ENCODE results near the gene PCDHGA8. TPM values are rescaled to one million over a fixed set of nuclear protein-coding genes. Genes with fewer than 3 reads are reported as not detected.

The PCDHGA8 gene
- total and polyA plus RNA-seq, 2 of the 13 experiments (the other 11 are each of a cell fraction or from before 2014, with no cell fraction given) = 0.05 to 0.29 TPM

DNA sequence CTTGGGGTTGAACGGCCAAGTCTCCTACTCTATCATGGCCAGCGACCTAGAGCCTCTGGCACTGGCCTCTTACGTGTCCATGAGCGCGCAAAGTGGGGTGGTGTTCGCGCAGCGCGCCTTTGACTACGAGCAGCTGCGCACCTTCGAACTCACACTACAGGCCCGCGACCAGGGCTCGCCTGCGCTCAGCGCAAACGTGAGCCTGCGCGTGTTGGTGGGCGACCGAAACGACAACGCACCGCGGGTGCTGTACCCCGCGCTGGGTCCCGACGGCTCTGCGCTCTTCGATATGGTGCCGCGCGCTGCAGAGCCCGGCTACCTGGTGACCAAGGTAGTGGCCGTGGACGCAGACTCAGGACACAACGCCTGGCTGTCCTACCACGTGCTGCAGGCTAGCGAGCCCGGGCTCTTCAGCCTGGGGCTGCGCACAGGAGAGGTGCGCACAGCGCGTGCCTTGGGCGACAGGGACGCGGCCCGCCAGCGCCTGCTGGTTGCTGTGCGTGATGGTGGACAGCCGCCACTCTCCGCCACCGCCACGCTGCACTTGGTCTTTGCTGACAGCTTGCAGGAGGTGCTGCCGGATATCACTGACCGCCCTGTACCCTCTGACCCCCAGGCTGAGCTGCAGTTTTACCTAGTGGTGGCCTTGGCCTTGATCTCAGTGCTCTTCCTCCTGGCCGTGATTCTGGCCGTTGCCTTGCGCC, 7.3 kb downstream of the PCDHGA8 start:
- BruUV-seq (replicated peaks) = no TSS peak

More for the DNA sequence above, 7.3 kb downstream of the PCDHGA8 start:
- H3K27me3 ChIP-seq (ENCODE audit: control insufficient read depth in 1 of 2, insufficient read depth in 2 of 2, low read length in 2 of 2) = no peaks in the 10 kb centered on the region; a peak in 1 of 5 replicates
- H3K9ac ChIP-seq (ENCODE audit: insufficient read depth, low read depth, low read length) = no peak overlapping the region
- H3K4me3 ChIP-seq (replicated peaks in 1 of 3; ENCODE audit: insufficient read depth in 1 of 3, low read depth in 2 of 3, low read length in 3 of 3) = no peak overlapping the region
- TF ChIP-seq MTA1 (CRISPR knock-in tag; IDR thresholded peaks at IDR 0.05; ENCODE audit: borderline replicate concordance) (no peak), RFXANK (CRISPR knock-in tag; IDR thresholded peaks at IDR 0.05) (no peak), KDM3A (CRISPR knock-in tag; IDR thresholded peaks at IDR 0.05; ENCODE audit: low read depth) (no peak), ZNF33B (CRISPR knock-in tag; IDR thresholded peaks at IDR 0.05) (no peak), CSRNP2 (CRISPR knock-in tag; conservative IDR thresholded peaks at IDR 0.05; ENCODE audit: low read depth) (no peak), TCF12 (IDR thresholded peaks at IDR 0.05) (no peak), TCF12 (CRISPR knock-in tag; IDR thresholded peaks at IDR 0.05) (no peak), HES4 (CRISPR knock-in tag; IDR thresholded peaks at IDR 0.05; ENCODE audit: borderline replicate concordance) (no peak), ZNF883 (CRISPR knock-in tag; IDR thresholded peaks at IDR 0.05; ENCODE audit: not compliant biosample characterization) (no peak), ZZZ3 (CRISPR knock-in tag; IDR thresholded peaks at IDR 0.05; ENCODE audit: borderline replicate concordance) (no peak)
- TF ChIP-seq, protein P1, sequence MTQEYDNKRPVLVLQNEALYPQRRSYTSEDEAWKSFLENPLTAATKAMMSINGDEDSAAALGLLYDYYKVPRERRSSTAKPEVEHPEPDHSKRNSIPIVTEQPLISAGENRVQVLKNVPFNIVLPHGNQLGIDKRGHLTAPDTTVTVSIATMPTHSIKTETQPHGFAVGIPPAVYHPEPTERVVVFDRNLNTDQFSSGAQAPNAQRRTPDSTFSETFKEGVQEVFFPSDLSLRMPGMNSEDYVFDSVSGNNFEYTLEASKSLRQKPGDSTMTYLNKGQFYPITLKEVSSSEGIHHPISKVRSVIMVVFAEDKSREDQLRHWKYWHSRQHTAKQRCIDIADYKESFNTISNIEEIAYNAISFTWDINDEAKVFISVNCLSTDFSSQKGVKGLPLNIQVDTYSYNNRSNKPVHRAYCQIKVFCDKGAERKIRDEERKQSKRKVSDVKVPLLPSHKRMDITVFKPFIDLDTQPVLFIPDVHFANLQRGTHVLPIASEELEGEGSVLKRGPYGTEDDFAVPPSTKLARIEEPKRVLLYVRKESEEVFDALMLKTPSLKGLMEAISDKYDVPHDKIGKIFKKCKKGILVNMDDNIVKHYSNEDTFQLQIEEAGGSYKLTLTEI (CRISPR knock-in tag; conservative IDR thresholded peaks at IDR 0.05) = no peak
- FAIRE-seq (no peak), ATAC-seq (no peak), DNase-seq (ENCODE audit: low spot score) (no peak)
- no peaks in the 10 kb centered on the region for H3K4me1 ChIP-seq (ENCODE audit: insufficient read depth, low read length)
- H3K36me3 ChIP-seq (replicated peaks in 1 of 2; ENCODE audit: control insufficient read depth in 1 of 2, insufficient read depth in 2 of 2, low read length in 2 of 2) = no peaks in the 10 kb centered on the region
- WGBS (ENCODE audit: low lambda C conversion rate) = 89% methylated on average over 54 of the region's 61 CpGs
- no peak overlapping the region for H3K4me2 ChIP-seq (ENCODE audit: low read depth, low read length)
- peaks cover 27% of the 10 kb centered on the region; the same call in 1 of the 2 replicates for H3K9me3 ChIP-seq (ENCODE audit: low read length)
- POLR2A ChIA-PET = no interaction called here
- H2AFZ ChIP-seq (ENCODE audit: low read length) = no peak overlapping the region
- H3K79me2 ChIP-seq (ENCODE audit: insufficient read depth, low read length) = no peaks in the 10 kb centered on the region
- in situ Hi-C loops (cut with HindIII; ENCODE audit: extremely low pct_ligation_motif_present, low pct_unique_long_range_greater_than_20kb) (no loop called here), intact Hi-C loops (cut with micrococcal nuclease; ENCODE audit: unreplicated experiment) (no loop called here)
- H4K20me1 ChIP-seq (ENCODE audit: insufficient read depth, low read length) = no peaks in the 10 kb centered on the region
- H3K27ac ChIP-seq (ENCODE audit: extremely low read length, insufficient read depth, low read length) = no peak overlapping the region
- CTCF ChIA-PET (ENCODE audit: low intra/inter-chr PET ratio, low total read pairs) = no interaction called here

Measured in HepG2 (cell line).